Glutamatergic neuron (in vitro differentiated cells): ENCODE data around the gene CNKSR1. TPM values are rescaled to one million over a fixed set of nuclear protein-coding genes. Genes with fewer than 3 reads are reported as not detected.

ENCODE experiments used
- DNase-seq: peaks from one replicate; pipeline ENCODE4 v3.0.0; 2022
- H3K27ac Mint-ChIP-seq: one replicate; pipeline ENCODE4 v1.8.0; 2020; ENCODE audit warnings: mild to moderate bottlenecking, mixed read lengths, inconsistent platforms; ENCODE audit not compliant: unreplicated experiment
- H3K27me3 Mint-ChIP-seq: one replicate; pipeline ENCODE4 v1.8.0; 2020; ENCODE audit warnings: mild to moderate bottlenecking, moderate library complexity, mixed read lengths, inconsistent platforms; ENCODE audit not compliant: unreplicated experiment
- H3K36me3 Mint-ChIP-seq: one replicate; pipeline ENCODE4 v1.8.0; 2020; ENCODE audit warnings: mild to moderate bottlenecking, mixed read lengths, inconsistent platforms; ENCODE audit not compliant: unreplicated experiment
- H3K4me1 Mint-ChIP-seq: one replicate; pipeline ENCODE4 v1.8.0; 2020; ENCODE audit warnings: mild to moderate bottlenecking, low read depth, mixed read lengths, inconsistent platforms; ENCODE audit not compliant: unreplicated experiment
- H3K4me3 Mint-ChIP-seq: one replicate; pipeline ENCODE4 v1.8.0; 2020; ENCODE audit warnings: mild to moderate bottlenecking, mixed read lengths, inconsistent platforms; ENCODE audit not compliant: unreplicated experiment
- H3K9me3 Mint-ChIP-seq: one replicate; pipeline ENCODE4 v1.8.0; 2020; ENCODE audit warnings: mild to moderate bottlenecking, moderate library complexity, mixed read lengths, inconsistent platforms; ENCODE audit not compliant: unreplicated experiment
- CTCF ChIP-seq: fragments of 200-600 bp; sonication (generic); IDR thresholded peaks from one replicate; pipeline ENCODE4 v1.5.0; 2021; ENCODE audit not compliant: partially characterized antibody, unreplicated experiment
- total RNA-seq: library from RNA; stranded (reverse); fragmentation: NEBNext Ultra II Directional; extraction: Animal tissue kit (Norgen Biotek cat#: 25700); gene quantifications from one replicate; pipeline ENCODE4 v1.2.1, GENCODE V29; 2021; ENCODE audit not compliant: unreplicated experiment

Gene CNKSR1
- total RNA-seq, 1 donor from 2014 or later = 9.9 TPM

GRCh38 chr1:26145960-26146294 is 31.4 kb upstream of the CNKSR1 start:
- H3K4me3 Mint-ChIP-seq = no peak overlapping the region
- H3K27ac Mint-ChIP-seq = no peak overlapping the region
- no peak for TF ChIP-seq CTCF

GRCh38 chr1:26148887-26149286 is 28.4 kb upstream of the CNKSR1 start:
- Mint-ChIP-seq H3K9me3 (no peaks in the 10 kb centered on the region), H3K27me3 (no peaks in the 10 kb centered on the region), H3K27ac (no peak overlapping the region), H3K4me1 (peaks cover 10% of the 10 kb centered on the region), H3K36me3 (no peaks in the 10 kb centered on the region), H3K4me3 (no peak overlapping the region)
- no peak for DNase-seq
- no peak for TF ChIP-seq CTCF

More at GRCh38 chr1:26145960-26146294, 31.4 kb upstream of the CNKSR1 start:
- no peak for DNase-seq
- Mint-ChIP-seq H3K4me1 (no peaks in the 10 kb centered on the region), H3K36me3 (no peaks in the 10 kb centered on the region), H3K27me3 (no peaks in the 10 kb centered on the region), H3K9me3 (no peaks in the 10 kb centered on the region)

- H3K4me1 Mint-ChIP-seq = peaks cover 18% of the 10 kb centered on the region
- H3K27me3 Mint-ChIP-seq = peaks cover 5% of the 10 kb centered on the region
- no peak overlapping the region for H3K4me3 Mint-ChIP-seq
Observed at GRCh38 chr1:26153966-26154532, 23.2 kb upstream of the CNKSR1 start.

GRCh38 chr1:26154750-26155149 is 22.5 kb upstream of the CNKSR1 start:
- peaks cover 5% of the 10 kb centered on the region for H3K27me3 Mint-ChIP-seq
- TF ChIP-seq CTCF = no peak
- no peak for DNase-seq
- H3K4me3 Mint-ChIP-seq = peak overlapping the region; percentile 49
- peaks cover under 1% of the 10 kb centered on the region for H3K9me3 Mint-ChIP-seq
- H3K4me1 Mint-ChIP-seq = peaks cover 21% of the 10 kb centered on the region
- no peak overlapping the region for H3K27ac Mint-ChIP-seq
- H3K36me3 Mint-ChIP-seq = no peaks in the 10 kb centered on the region

More at GRCh38 chr1:26153966-26154532, 23.2 kb upstream of the CNKSR1 start:
- no peak overlapping the region for H3K27ac Mint-ChIP-seq
- DNase-seq = no peak
- no peaks in the 10 kb centered on the region for H3K36me3 Mint-ChIP-seq
- no peaks in the 10 kb centered on the region for H3K9me3 Mint-ChIP-seq
- TF ChIP-seq CTCF = no peak

- Mint-ChIP-seq H3K27ac (no peak overlapping the region), H3K4me3 (no peak overlapping the region), H3K4me1 (peaks cover 21% of the 10 kb centered on the region), H3K36me3 (no peaks in the 10 kb centered on the region), H3K27me3 (peaks cover 5% of the 10 kb centered on the region), H3K9me3 (peaks cover 2% of the 10 kb centered on the region)
- DNase-seq = no peak
- no peak for TF ChIP-seq CTCF
Observed at GRCh38 chr1:26155370-26156284, 21.7 kb upstream of the CNKSR1 start.
